Posterior cingulate gyrus (tissue), 11 donors: ENCODE data around the gene SMIM27.
"Not testable (repeated sequence)": the region's sequence is repeated elsewhere in the genome, so short reads cannot be mapped to it uniquely, and the experiment has no call there.

Experiments
- DNase-seq, 10 donors: peaks; one replicate each; pipeline versions ENCODE4 v3.0.0 to v3.0.0-alpha.2; 2020 to 2021; ENCODE audit warnings: mixed read lengths in 3 of 10
- intact Hi-C: fragments of 100-400 bp; cut with DNase I; formaldehyde crosslinking; loops from one replicate; pipeline ENCODE4 v1.15.1; 2023

The SMIM27 gene

GRCh38 chr9:32552172-32552872 is at the start of gene SMIM27, which contains the start of gene TOPORS:
SMIM27 (plus strand) TSS chr9:32552327; CDS start chr9:32552435, 108 bp downstream.
TOPORS (minus strand) TSS chr9:32552586; CDS start chr9:32552436, 150 bp downstream.
- DNase-seq, result peak; percentile 81 to 98 (median 88)
- intact Hi-C loops, result loop anchor here (1.0 to 10.0 kb wide), 2 partner anchors 20 to 168 kb away; partner anchors contain the start of gene ACO1

GRCh38 chr9:32502464-32502863 is 49.7 kb upstream of the SMIM27 start:
- no peak for DNase-seq
- intact Hi-C loops, result no loop called here

GRCh38 chr9:32503008-32503407 is 49.1 kb upstream of the SMIM27 start:
- intact Hi-C loops, result no loop called here

GRCh38 chr9:32508728-32509127 is 43.4 kb upstream of the SMIM27 start:
- intact Hi-C loops, result no loop called here

More at GRCh38 chr9:32503008-32503407, 49.1 kb upstream of the SMIM27 start:
- DNase-seq, result no peak

GRCh38 chr9:32516241-32516640 is 35.9 kb upstream of the SMIM27 start:
- intact Hi-C loops, result no loop called here

More at GRCh38 chr9:32508728-32509127, 43.4 kb upstream of the SMIM27 start:
- no peak for DNase-seq

GRCh38 chr9:32518276-32518675 is 33.9 kb upstream of the SMIM27 start:
- no peak for DNase-seq

More at GRCh38 chr9:32516241-32516640, 35.9 kb upstream of the SMIM27 start:
- DNase-seq, result no peak

GRCh38 chr9:32523910-32524309 is 28.2 kb upstream of the SMIM27 start:
- intact Hi-C loops, result no loop called here
- no peak for DNase-seq

More at GRCh38 chr9:32518276-32518675, 33.9 kb upstream of the SMIM27 start:
- intact Hi-C loops, result no loop called here

- DNase-seq, intact Hi-C loops: not testable (repeated sequence)
These were observed 27.6 kb upstream of the SMIM27 start for GRCh38 chr9:32524558-32524891.

GRCh38 chr9:32524892-32525708 is 27.0 kb upstream of the SMIM27 start:
- intact Hi-C loops, result no loop called here
- DNase-seq, result peak in 1 of 10 donors; percentile 44

- peak in 1 of 10 donors; percentile 17 for DNase-seq
- intact Hi-C loops, result loop anchor here (2.0 kb wide), 2 partner anchors 25 to 147 kb away; no protein-coding TSS in a partner anchor
These were observed 26.5 kb upstream of the SMIM27 start for GRCh38 chr9:32525709-32526030.

- peak; percentile 74 to 97 (median 86) for DNase-seq
- intact Hi-C loops, result loop anchor here (2.0 kb wide), 2 partner anchors 25 to 147 kb away; no protein-coding TSS in a partner anchor
These were observed 26.0 kb upstream of the SMIM27 start, which contains the start of gene RIGI for GRCh38 chr9:32526041-32526706. RIGI (minus strand) TSS chr9:32526196; CDS start chr9:32526166, 30 bp downstream.

- intact Hi-C loops, result loop anchor here (2.0 kb wide), 2 partner anchors 24 to 148 kb away; no protein-coding TSS in a partner anchor
- DNase-seq, result no peak
These were observed 25.4 kb upstream of the SMIM27 start for GRCh38 chr9:32526707-32527048.

- DNase-seq, result peak in 1 of 10 donors; percentile 60
- intact Hi-C loops, result no loop called here
These were observed 18.8 kb upstream of the SMIM27 start for GRCh38 chr9:32533336-32533735.

- DNase-seq, result no peak
- intact Hi-C loops, result no loop called here
These were observed 18.3 kb upstream of the SMIM27 start for GRCh38 chr9:32533816-32534215.

- intact Hi-C loops, result no loop called here
- DNase-seq, result no peak
These were observed 9.1 kb upstream of the SMIM27 start for GRCh38 chr9:32543047-32543446.

- intact Hi-C loops, result no loop called here
These were observed 6.2 kb upstream of the SMIM27 start for GRCh38 chr9:32545884-32546283.

GRCh38 chr9:32548213-32548612 is 3.9 kb upstream of the SMIM27 start:
- DNase-seq, result peak in 2 of 10 donors; percentile 66 to 76
- intact Hi-C loops, result not testable (repeated sequence)

More at GRCh38 chr9:32545884-32546283, 6.2 kb upstream of the SMIM27 start:
- DNase-seq, result no peak

- intact Hi-C loops, result loop anchor here (2.0 to 10.0 kb wide), 2 partner anchors 23 to 165 kb away; partner anchors contain the start of genes ACO1 and RIGI
- peak in 1 of 10 donors; percentile 64 for DNase-seq
These were observed 2.0 kb upstream of the SMIM27 start for GRCh38 chr9:32550150-32550561.

- peak; percentile 91 to 99 (median 94) for DNase-seq
- intact Hi-C loops, result loop anchor here (2.0 to 10.0 kb wide), 2 partner anchors 24 to 166 kb away; partner anchors contain the start of genes ACO1 and RIGI
These were observed 1.4 kb upstream of the SMIM27 start for GRCh38 chr9:32550562-32551275.
